Right renal cortex interstitium (tissue), 3 donors: Measurements from ENCODE around the gene SMC1A. TPM values are rescaled to one million over a fixed set of nuclear protein-coding genes. Genes with fewer than 3 reads are reported as not detected.
"Not testable (repeated sequence)": the region's sequence is repeated elsewhere in the genome, so short reads cannot be mapped to it uniquely, and the experiment has no call there.

Source experiments
- DNase-seq, 3 donors: peaks; one replicate each; pipeline ENCODE4 v3.0.0-alpha.2; 2013; ENCODE audit warnings: low read depth in 3 of 3, low spot score in 2 of 3
- polyA plus RNA-seq, 3 donors: library from polyadenylated mRNA; unstranded; fragments of 120-200 nt; gene quantifications; one replicate each; pipeline ENCODE4 v1.2.1, GENCODE V29; 2013; ENCODE audit not compliant: insufficient read length in 3 of 3

The SMC1A gene
- 100 to 1,000 TPM; 110 to 122 (median 120) TPM for polyA plus RNA-seq

DNA sequence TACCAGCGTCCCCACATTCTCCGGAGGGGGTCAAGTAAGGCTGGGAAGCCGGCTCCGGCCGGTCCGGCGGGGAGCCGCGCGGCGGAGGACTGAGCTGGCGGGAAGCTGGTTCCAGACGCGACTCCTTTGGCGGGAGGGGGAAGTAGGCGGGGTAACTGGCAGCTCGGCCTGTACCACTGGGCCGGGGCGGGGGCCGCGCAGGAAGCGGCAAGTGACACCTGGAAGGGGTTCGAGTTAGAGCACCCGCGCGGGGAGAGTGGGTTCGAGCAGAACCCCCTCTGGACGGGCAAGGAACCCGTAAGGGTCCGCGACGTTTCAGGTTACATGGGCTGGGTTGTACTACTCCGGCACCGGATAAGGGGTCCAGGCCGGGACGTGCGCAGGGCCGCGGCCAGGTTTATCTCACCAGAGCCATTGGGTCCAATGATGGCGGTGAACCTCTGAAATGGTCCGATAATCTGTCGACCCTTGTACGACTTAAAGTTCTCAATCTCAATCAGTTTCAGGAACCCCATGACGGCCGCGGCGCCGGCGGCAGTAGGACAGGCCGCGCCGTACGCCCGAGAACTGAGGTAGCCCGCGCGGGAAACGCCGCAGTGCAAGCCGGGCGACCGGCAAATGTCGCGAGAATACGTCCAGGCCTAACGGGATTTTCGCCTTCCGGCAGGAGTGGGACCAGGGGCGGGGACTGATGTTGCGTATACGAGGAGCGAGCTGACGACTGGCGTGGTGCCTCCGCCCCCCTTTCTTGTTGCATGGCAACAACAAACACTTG, at the start of gene SMC1A:
Gene SMC1A, minus strand, starts transcription at position 569 of the 775 bp plus-strand sequence. Its CDS starts 54 bp downstream, at position 515.
- peak; percentile 81 to 91 (median 86) for DNase-seq

DNA sequence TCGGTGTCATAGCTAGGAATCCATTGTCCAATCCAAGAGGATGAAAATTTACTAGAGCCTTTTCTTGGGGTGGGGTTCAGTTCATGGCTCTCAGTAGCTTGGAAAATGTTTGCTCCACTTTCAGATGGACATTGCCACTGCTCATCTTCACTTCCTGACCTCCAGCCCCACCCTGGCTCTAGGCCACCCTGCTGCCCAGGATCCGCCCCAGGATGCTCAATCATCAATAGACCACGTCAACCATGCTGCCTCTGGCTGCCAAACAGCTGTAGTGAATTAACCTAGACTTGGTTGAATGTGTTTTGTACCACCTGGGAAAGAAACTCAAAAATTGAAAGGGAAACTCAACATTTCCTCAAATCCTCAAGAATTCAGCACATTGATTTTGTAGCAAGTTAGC, 48.9 kb upstream of the SMC1A start:
- DNase-seq = no peak

DNA sequence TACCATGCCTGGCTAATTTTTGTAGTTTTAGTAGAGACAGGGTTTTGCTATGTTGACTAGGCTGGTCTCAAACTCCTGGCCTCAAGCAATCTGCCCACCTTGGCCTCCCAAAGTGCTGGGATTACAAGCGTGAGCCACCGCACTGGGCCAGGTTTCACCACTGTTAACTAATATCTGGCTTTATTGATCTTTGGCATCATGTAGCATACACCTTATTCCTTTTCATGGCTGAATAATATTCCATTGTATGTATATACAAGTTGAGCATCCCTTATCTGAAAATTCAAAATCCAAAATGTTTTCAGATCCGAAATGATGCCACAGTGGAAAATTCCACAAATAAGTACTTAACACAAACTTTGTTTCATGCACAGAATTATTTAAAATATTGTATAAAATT, 46.2 kb upstream of the SMC1A start:
- DNase-seq = not testable (repeated sequence)

DNA sequence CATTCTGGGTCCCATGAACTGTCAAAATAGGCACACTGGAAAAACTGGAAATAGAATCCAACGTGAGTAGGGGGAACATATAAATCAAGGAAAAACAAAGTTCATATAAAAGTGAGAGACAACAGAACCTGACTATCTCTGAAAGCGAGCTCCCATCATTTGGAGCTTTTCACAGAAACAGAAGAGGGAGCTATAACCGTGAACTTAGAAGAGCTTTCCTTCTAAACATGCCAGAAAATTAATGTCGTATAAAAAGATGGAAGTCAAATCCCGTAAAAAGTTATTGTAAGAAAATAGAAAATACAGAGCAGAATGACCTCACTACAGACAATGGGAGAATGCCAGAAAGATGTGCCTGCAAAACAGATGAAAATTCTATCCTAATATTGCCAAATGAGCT, 35.6 kb upstream of the SMC1A start:
- no peak for DNase-seq

DNA sequence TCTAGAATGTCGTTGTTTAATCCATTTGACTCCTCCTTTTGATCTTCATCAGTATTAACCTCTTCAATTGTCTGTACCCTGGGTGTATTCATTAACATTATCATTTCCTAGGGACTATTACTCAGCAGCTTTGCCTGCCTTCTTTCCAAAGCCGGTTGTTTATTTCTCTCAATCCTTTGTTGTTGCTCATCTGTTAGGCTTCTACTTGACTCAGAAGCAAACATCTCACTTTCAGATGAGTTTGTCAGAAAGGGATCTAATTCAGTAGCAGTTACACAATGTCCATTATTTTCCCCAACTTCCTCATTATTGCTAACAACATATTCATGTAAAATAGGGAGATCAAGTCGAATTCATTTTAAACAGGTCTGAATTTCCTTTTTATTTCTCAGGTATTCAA, 33.8 kb upstream of the SMC1A start:
- no peak for DNase-seq

DNA sequence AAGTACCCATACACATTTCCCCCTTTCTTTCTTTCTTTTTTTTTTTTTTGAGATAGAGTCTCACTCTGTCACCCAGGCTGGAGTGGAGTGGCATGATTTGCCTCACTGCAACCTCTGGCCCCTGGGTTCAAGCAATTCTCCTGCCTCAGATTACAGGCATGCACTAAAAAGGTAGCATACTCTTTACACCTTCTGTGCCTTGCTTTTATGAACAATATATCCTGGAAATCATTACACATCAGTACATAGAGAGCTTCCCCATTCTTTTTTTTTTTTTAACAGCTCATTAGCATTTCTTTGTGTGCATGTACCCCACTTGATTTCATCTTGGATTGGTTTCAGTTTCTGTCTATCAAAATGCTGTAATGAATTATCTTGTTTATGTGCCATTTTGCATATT, 30.4 kb upstream of the SMC1A start:
- DNase-seq = no peak

DNA sequence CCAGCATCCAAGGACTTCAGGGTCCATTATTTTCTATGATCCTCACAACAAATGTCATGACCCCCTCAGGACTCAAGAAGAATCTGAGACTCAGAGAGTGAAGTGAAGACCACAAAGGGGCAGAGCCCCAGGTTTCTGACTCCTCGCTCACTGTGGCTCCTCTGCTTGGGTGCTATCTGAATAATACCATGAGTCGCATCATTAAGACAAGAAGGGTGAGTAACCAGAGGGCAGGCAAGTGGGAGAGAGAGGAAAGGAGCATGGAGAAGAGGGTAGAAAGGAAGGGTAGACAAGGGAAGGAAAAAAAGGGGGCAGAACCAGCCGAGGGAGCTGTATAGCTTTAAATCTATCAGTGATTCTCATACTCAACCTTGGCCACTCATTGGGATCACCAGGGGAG, 27.2 kb upstream of the SMC1A start:
- no peak for DNase-seq

DNA sequence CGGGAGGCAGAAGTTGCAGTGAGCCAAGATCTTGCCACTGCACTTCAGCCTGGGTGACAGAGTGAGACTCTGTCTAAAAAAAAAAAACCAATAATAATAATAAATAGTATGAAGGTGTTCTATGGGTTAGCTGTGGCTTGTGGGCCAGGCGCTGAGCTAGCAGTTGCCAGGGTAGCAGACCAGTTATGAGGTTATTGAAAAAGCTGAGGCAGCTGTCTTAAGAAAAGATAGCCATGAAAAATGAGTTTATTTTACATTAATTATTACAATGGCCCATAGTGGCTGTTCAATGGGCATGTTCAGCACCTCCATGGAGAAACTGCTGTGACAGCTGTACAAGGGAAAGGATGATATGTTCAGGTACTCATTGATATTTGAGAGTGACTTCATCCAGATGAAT, 25.0 kb upstream of the SMC1A start:
- DNase-seq = no peak

DNA sequence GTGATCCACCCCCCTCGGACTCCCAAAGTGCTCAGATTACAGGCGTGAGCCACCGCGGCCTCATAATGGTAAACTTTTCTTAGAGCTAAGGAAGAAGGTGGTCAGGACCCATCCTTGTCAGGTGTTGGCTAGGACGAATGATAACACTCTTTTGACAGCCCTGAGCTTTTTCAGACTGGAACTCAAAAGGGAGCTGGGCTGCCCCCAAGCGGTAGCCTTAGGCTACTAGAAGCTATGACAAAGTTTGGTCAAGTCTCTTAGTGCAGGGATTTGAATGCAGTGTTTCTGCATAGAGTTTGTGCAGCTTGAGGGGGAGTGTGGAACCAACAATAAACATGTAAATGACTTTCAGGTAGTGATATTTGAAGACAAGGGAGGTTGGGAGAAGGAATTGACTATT, 23.5 kb upstream of the SMC1A start:
- DNase-seq = no peak

DNA sequence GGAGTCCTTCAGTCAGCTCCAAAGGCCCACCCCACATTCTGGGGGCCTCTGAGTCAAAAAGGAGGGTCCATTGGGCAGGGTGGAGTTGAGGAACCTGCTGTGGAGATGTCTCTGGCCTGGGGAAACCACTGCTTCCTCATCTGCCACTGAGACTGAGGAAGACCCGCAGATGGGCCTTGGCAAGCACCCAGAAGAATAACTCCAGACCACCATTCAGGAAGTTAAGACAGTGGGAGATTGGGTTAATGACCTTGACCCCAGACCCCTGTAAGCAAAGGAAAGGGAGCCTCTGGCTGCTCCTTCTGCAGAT, 19.8 kb upstream of the SMC1A start:
- no peak for DNase-seq

DNA sequence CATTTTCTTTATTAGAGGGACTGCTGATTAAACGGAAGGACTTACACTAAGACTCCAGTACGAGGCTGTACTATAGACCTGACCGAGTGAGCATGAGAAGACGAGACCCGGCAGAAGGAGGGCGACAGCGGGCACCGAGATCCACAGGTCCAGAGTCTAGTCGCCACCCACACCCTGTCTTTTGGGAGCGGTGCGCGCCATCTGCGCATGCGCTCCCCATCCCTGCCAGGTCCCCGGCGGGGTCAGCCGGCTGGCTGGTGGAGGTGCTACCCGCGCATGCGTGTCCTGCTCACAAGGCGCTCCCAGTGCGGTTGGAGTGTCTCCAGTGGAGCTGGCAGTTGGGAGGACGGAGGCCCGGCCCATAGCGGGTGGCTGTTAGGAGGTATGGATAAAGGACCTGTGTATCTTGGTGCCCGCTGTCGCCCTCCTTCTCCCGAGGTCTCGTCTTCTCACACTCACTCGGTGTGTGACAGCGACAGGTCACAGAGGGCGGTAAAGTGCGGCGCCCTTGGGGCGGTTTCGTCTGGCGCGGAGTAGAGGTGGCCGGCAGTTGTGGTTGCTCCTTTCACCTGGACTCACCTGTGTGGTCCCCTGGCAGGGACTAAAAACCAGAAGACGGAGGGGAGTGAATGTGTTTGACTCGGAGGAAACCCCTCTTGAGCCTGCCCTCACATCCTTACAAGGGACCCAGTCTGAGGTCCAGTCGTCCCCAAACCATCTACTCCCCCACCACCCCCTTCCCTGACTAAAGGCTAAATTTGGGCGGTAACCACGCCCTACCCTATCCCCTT, 19.3 kb upstream of the SMC1A start:
- DNase-seq = no peak

DNA sequence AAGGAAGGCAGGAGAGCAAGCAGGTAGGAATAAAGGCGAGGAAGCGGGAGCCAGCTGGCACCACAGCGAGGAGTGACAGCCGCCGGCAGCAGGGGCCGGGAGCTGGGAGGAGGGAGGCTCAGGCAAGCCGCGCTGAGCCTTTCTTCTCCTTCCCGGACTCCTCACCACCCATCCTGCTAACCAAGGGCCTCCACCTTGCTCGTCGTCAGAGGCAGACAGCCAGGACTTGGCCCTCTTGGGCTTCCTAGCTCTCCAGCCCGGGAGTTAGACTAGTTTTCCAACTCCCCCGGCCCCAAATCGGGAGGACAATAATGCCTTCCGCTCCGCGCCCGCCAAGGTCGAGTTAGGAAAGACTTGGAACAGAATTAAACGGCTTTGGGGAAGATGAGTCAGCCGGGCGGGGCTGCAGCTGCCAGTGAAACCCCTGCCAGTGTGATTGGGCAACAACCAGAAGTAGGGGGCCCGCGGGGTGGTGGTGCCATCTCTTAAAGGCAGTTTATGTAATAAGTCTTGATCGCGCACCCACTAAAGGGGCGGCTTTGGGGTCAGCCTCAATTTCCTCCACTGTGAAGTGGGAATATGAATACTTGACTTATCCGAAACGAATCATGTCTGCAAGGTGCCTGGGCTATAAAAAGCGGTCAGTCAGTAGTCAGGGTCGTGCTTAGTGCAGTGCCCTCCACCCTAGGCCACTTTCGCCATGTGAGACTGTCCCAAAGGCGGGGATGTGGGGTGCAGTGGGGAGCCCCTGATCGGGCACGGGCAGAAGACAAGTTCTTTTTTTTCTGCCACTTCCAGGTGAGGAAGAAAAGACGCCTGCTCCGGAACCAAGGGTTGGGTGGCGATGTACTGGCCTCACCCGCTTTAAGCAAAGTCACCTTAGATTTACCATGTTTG, 18.4 kb upstream of the SMC1A start:
- DNase-seq = no peak

DNA sequence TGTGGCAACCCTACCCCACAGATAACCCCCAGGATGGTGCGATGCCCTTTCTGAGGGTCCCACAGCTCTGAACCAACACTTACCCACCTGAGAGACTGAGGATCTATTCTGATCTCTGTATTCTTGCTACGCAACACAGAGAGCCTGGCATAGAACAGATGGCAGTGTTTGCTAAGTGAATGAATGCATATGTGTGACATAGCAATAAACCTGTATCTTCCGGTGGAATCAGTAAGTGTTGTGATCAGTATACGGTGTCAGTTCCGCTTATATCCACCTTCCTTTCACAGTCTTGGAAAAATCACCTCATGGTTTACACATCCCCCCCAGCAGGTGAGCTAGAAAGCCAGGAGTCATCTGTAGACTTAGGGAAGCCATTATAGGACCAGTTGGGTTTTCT, 17.6 kb upstream of the SMC1A start:
- DNase-seq = no peak

DNA sequence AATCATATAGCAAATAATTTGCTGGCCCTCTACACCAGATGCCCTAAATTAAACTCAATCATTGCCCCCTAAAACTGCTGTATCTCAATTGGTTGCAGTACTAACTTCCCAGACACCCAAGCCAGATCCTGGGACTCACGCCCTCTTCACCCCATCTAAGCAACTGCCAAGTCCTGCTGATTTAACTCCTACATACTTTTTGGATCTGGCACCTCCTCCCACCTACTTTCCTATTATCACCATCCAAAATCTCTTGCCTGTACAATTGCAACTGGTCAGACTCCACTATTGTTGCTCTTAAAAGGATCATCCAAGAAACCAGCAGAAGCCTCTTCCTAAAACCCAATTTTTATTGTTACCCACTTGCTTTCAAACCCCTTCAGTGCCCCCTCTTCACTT, 16.4 kb upstream of the SMC1A start:
- DNase-seq = no peak

DNA sequence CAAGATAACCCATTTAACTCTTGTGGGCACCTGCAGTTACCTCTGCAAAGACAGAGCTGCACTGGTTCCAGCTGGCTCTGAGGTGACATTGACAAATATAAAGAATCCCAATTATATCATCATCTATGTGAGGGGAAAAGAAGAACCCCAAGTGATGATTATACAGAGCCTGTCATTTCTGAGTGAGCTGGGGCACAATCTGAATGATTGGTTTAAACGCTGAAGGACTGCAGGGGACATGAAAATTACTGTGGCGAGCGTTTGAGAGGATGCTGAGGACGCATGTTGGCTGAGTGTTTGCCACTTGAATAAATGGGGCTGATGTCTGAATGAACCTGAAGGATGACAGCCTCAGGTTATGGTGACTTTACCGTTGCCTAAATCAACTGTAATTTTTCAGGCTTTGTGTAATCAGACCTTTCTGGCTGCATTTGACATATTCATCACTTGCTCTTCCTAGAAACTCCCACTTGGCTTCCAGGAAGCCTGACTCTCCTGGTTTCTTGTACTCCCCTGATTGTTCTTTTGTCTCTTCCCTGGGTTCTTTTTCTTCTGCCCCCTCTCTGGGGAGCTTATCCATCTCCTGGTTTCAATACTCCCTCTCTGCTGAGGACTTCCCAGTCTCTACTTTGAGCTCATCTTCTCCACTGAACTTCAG, 15.8 kb upstream of the SMC1A start:
- no peak for DNase-seq

DNA sequence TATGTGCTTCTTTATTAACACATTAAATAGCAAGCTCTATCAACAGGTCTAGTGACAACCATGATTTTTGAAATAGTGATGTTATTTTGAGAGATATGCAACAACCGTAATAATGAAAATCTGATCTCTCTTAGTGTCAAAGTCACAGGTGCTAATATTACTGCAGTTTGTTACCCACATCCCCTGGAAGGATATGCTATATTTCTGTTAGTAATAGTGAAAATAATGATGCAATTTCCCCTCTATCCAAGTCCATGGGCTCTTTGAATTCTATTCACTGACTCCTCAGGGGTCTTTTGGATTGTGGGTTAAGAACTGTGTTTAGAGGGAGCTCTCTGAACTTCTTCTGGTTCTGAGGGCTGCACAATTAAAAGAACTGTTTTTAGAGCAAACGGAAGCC, 14.8 kb upstream of the SMC1A start:
- DNase-seq = no peak

DNA sequence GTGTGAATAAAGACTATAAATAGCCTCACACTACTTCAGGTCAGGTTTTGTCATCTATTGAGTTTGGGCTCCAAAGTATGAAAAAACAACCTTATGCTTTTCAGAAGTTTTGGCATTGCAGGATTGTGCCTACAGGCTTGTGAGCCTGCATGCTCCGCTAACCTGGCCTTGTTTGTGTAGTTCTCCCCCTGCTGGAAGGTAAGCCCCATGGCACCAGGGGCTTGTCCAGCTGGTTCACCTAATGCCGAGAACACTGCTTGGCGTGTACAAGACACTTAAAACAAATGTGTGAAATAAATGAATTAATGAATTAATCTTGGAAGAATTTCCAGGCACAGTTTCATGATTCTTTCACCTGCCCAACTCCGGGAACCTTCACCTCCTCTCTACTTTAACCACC, 13.5 kb upstream of the SMC1A start:
- DNase-seq = no peak

DNA sequence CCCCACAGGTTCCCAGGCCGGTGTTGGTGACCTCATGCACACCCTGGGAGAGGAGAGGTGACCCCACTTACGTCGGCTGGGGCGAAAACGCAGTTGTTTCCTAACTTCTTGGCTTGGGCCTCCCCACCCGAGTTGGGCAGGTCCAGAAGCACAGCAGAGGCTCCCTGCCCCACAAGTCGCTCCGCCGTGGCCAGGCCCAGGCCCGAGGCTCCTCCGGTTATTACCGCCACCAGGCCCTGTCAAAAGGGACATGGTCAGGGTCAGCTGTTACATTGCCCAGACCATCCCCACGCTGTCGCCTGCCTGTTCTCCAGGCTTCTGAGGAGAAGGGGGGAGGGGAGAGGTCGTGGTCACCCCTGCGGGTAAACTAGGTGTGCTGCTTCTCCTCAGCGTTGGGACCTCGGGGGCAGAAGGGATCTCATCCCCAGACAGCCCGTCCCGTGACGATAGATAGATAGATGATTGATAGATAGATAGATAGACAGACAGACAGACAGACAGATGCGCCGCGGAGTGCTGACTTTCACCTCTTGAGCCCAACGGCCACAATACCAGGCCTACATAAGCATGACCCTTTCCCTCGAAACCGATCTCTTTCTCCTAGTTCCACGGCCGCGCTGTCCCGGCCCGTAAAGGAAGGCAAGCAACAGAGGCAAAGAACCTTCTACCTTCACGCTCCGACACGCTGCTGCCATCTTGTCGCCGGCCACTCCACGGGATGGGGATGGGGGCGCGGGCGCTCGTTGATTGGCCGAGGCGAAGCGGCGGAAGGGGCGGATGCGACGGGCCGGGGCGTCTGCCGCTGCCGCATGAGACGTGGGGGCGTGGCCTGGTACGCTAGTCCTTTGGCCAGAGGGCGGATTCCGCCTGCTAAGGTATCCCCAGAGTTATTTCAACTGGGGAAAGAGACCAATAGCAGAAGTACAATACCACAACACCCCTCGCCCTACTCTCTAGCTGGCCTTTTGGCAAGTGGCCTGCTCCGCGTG, 11.5 kb upstream of the SMC1A start, which contains the start of gene HSD17B10:
Gene HSD17B10, minus strand, starts transcription at position 720 of the 989 bp plus-strand sequence. Its CDS starts 25 bp downstream, at position 695.
- peak in 2 of 3 donors; percentile 44 to 53 for DNase-seq

DNA sequence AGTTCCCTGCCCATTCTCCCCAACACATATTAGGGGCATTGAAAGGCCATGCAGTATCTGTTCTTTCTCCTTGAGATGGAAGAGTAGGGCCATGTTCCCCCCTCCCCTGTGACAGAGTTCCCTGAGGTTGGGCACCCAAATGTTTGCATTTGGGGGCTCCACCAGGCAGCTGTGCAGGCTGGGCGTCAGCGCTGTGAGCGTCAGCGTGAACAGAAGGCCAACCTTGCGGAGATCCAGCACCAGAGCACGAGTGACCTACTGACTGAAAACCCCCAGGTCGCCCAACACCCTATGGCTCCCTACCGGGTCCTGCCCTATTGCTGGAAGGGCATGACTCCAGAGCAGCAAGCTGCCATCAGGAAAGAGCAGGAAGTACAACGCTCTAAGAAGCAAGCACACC, 7.8 kb upstream of the SMC1A start:
- DNase-seq = no peak
